Effector memory CD8-positive, alpha-beta T cell (primary cell): ENCODE results near the gene COMT.

Experiments used
- ATAC-seq: fragments of 150-1000 bp; cut with Tn5 transposase; replicated peaks from 2 replicates; pipeline ENCODE4 v1.10.0; 2021; ENCODE audit warnings: mild to moderate bottlenecking, moderate library complexity
- DNase-seq, 3 experiments: peaks; one replicate each; pipeline ENCODE4 v3.0.0; 2021
- H3K27ac Mint-ChIP-seq, 2 donors: one replicate each; pipeline ENCODE4 v1.8.0; 2022; ENCODE audit warnings: mild to moderate bottlenecking in 2 of 2, mixed read lengths in 2 of 2, moderate library complexity in 2 of 2
- H3K27me3 Mint-ChIP-seq, 2 donors: one replicate each; pipeline ENCODE4 v1.8.0; 2022; ENCODE audit warnings: mixed read lengths in 2 of 2
- H3K36me3 Mint-ChIP-seq: one replicate; pipeline ENCODE4 v1.8.0; 2022; ENCODE audit warnings: mild to moderate bottlenecking, moderate library complexity, mixed read lengths; ENCODE audit not compliant: insufficient read depth
- H3K4me1 Mint-ChIP-seq, 2 donors: one replicate each; pipeline ENCODE4 v1.8.0; 2022; ENCODE audit warnings: low read depth in 2 of 2, mixed read lengths in 2 of 2
- H3K4me3 Mint-ChIP-seq, 2 donors: one replicate each; pipeline ENCODE4 v1.8.0; 2022; ENCODE audit warnings: mild to moderate bottlenecking in 2 of 2, mixed read lengths in 2 of 2, moderate library complexity in 2 of 2
- H3K9me3 Mint-ChIP-seq, 2 donors: one replicate each; pipeline ENCODE4 v1.8.0; 2022; ENCODE audit warnings: mixed read lengths in 2 of 2

Gene COMT

GRCh38 chr22:20015971-20016733 lies 74.6 kb downstream of the COMT start:
- H3K4me3 Mint-ChIP-seq, result peak overlapping the region; percentile 84 to 85
- peaks cover 0 to 7% of the 10 kb centered on the region in 2 donors for H3K27me3 Mint-ChIP-seq
- peaks cover 7 to 12% of the 10 kb centered on the region in 2 donors for H3K4me1 Mint-ChIP-seq
- no peak overlapping the region for H3K27ac Mint-ChIP-seq
- peaks cover 12% of the 10 kb centered on the region for H3K36me3 Mint-ChIP-seq
- H3K9me3 Mint-ChIP-seq, result no peaks in the 10 kb centered on the region
- DNase-seq, result peak in 2 of 3 experiments; percentile 14 to 28
- peak; percentile 1 for ATAC-seq

- ATAC-seq (peak; percentile 65), DNase-seq (peak; percentile 90 to 92 (median 91))
- Mint-ChIP-seq H3K9me3 (no peaks in the 10 kb centered on the region), H3K36me3 (peaks cover 18% of the 10 kb centered on the region), H3K4me1 (peaks cover 11 to 18% of the 10 kb centered on the region in 2 donors), H3K27ac (peak within 1 kb of the TSS in 1 of 2 donors; percentile 66), H3K27me3 (peaks cover 0 to 7% of the 10 kb centered on the region in 2 donors), H3K4me3 (peak within 1 kb of the TSS; percentile 84 to 85)
Measured at GRCh38 chr22:20016734-20017621, 75.4 kb downstream of the COMT start, which contains the start of gene ARVCF. Gene ARVCF (minus strand): TSS chr22:20016823. CDS start chr22:19990794, 26,029 bp downstream.

GRCh38 chr22:20017622-20017958 lies 76.0 kb downstream of the COMT start:
- Mint-ChIP-seq H3K36me3 (peaks cover 18% of the 10 kb centered on the region), H3K9me3 (no peaks in the 10 kb centered on the region), H3K27ac (peak overlapping the region in 1 of 2 donors; percentile 66), H3K4me1 (peaks cover 17 to 24% of the 10 kb centered on the region in 2 donors), H3K27me3 (peaks cover 0 to 7% of the 10 kb centered on the region in 2 donors), H3K4me3 (peak overlapping the region; percentile 84 to 85)
- ATAC-seq (no peak), DNase-seq (no peak)

- peak overlapping the region; percentile 84 to 85 for H3K4me3 Mint-ChIP-seq
Measured at GRCh38 chr22:20018001-20018400, 76.4 kb downstream of the COMT start.

More at GRCh38 chr22:20018001-20018400, 76.4 kb downstream of the COMT start:
- Mint-ChIP-seq H3K36me3 (peaks cover 18% of the 10 kb centered on the region), H3K27ac (peak overlapping the region in 1 of 2 donors; percentile 66), H3K4me1 (peaks cover 17 to 26% of the 10 kb centered on the region in 2 donors), H3K27me3 (peaks cover 0 to 7% of the 10 kb centered on the region in 2 donors), H3K9me3 (no peaks in the 10 kb centered on the region)
- DNase-seq, result no peak
- ATAC-seq, result no peak
